H4 (cell line): ENCODE results near the gene PNMA8C. TPM values are rescaled to one million over a fixed set of nuclear protein-coding genes. Genes with fewer than 3 reads are reported as not detected.

ENCODE experiments used
- DNase-seq: peaks from one replicate; pipeline ENCODE4 v3.0.0-alpha.2; 2015; ENCODE audit warnings: low spot score
- total RNA-seq: library from RNA; depleted of rRNA; stranded (reverse); fragments of >200 nt; shearing (Covaris generic); gene quantifications from 2 replicates; pipeline ENCODE4 v1.2.3, GENCODE V29; 2014; rRNA removed

Gene PNMA8C
- not detected in 2 replicates for total RNA-seq

DNA sequence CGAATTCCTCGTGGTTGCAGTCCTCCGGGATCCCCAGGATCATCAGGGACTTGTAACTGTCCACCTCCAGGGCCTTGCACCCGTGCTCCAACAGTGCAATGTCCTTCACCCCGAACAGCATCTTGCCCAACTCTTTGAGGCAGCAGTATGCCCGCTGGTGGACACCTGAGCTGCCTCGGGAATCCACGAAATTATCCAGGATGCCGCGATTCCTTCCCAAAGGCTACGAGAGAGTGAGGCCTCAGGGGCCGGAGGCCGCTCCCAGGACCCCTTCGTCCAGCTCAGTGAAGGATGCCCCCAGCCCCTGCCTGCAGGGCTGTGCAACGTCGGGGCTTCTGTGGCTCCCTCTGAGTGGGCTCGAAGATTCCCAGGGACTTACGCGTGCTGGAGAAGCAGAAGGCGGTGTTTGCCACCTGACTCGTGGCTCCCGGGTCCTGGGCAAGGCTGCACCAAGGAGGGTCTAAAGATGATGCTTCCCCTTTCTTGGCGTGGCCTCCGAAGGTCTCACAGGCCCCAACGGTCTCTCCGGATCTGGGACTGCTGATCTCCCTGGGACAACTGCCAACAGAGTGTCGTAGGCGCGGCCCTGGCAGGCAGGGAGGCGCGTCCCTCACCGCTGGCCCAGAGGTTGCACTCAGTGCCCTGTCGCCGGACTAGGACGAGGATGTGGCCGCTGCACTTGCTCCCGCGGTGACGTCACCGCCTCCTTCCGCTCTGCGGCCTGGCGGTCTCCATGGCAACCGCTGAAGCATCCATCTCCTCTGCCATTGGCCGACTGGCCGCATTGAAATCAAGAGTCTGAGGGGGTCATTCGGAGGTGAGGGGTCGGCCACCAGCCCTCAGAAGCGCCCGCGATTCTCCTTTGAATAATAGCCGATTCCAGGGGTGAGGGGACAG, at the start of gene PNMA8C:
TSS of gene PNMA8C (minus strand) at position 698 of the 897 bp plus-strand sequence. CDS start at position 121, 577 bp downstream.
- peak; percentile 68 for DNase-seq

DNA sequence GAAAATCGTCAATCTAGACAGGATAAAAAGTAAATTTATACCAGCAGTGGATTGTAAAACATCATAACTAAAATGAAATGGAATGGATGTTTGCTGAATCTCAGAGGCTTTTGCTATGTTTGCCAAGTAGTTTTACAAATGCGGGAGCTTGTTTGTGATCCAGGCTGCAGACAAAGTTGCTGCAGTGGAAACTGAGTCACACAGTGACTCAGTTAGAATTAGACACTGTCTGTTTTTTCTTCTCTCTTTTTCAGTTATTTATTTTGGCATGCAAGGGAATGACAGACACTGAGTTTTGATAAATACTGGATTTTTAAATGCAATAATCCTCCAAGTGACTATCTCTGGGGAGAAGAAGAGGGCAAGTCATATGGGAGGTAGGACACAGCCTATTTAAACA, 47.2 kb upstream of the PNMA8C start:
- DNase-seq, result no peak

DNA sequence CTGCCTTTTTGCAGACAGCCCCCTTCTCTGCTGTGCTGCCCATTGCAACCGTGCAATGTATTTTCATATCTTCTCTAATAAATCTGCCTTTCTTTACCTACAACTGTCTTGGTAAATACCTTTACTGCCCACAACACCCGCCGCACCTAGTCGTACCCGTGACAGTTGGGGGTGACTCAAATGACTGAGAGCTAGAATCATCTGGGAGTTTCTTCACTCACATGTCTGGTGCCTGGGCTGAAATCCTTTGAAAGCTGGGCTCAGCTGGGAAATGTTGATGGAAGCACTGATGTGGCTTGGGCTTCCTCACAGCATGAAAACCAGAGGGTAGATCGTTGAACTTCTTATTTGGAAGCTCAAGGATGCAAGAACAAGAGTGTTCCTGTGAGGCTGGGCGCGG, 45.5 kb upstream of the PNMA8C start:
- DNase-seq, result no peak

DNA sequence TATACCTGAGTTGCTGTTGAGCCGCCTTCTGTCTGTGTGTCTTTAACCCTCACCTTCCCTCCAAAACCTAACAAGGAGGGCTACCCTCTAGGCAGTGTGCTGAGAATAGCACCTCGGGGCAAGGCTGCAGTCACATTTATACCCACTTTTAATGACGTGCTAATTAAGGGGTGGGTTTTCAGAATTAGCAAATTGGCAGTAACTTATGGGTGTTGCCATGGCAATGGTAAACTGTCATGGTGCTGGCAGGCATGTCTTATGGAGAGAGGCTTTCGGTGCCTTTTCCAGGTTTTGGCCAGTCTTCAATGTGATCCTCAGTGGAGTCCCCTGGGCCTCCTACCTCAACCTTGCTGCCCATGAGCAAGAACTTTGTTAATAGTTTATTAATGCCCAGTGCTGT, 43.9 kb upstream of the PNMA8C start:
- no peak for DNase-seq

DNA sequence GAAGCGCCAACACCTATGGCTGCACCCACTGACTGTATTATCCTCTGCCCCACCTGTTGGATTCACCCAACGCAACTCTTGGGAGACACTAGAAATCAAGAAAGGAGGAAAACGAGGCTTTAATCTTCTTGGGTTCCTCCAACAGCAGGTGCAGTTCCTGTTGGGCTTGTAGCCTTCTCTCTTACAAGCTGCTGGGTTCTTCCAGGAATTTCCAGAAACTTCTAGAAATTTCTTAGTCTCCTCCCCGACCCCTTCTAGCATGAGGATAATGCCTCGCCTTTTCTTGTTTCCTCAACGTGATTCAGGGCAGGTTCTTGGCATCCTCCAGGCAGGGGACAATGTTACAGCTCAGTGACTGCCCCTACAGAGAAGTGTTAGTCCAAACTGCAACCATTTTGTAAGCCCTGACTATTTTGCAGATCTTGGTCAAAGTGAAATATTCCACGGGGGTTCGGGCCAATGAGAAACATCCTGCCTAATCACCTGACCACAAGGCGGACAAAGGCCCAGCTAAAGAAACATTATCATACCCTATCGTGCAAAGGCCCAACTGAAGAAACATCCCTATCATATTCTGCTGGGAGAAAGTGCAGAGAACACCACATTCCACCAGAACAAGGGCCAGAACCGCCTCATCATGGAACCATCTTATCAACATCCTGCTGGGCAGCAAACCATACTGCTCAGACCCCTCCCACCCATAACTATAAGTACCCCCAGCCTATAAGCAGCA, 43.2 kb upstream of the PNMA8C start:
- DNase-seq, result no peak

DNA sequence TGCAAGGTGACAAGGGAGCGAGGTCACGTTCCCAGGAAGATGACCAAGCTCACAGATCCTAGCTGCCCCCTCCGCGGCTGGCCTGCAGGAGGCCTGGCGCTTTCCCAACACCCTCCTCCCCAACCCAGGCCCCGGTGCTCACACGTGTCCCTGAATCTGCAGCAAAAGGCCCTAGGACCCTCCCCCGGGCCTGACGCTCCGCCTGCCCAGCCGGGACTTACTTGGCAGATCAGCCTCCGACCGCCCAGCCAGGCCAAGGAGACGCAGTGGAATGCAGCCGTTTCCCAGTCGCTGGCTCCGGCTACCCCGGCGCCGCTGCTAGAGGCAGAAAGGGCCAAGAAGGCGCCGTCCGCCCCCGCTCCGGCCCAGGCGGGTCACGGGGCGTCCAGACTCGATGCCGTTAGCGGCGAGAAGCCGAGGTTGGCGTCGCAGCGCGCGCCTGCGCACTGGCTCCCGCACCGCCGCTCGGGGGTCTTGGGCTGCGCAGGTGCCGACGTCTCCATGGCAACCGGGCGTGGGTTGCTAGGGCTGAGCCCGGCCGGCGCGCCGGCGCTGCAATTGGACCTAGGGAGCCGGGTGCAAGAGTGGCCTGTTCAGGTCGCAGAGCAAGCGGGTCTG, 42.5 kb upstream of the PNMA8C start, which contains the start of gene PNMA8A:
TSS of gene PNMA8A (minus strand) at position 448 of the 618 bp plus-strand sequence. CDS start 528 bp downstream, outside the sequence.
- no peak for DNase-seq

DNA sequence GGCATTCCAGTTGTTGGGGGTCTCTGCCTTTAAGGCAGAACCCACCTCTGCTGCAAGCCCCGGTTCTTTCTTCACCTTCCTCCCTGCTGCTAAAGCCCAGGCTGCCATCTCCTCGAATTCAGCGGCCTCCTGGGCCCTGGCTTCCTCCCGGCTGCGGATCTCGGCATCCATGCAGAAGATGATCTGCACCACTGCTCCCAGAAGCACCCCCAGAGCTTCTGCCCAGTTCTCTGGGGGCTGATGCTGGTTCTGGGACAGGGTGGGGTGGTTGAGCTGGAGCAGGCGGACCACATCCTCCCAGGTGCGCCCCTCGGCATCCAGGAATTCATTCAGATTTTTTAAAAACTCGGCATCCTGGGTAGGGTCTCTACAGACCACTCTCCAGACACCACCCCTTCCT, 41.6 kb upstream of the PNMA8C start:
- no peak for DNase-seq

DNA sequence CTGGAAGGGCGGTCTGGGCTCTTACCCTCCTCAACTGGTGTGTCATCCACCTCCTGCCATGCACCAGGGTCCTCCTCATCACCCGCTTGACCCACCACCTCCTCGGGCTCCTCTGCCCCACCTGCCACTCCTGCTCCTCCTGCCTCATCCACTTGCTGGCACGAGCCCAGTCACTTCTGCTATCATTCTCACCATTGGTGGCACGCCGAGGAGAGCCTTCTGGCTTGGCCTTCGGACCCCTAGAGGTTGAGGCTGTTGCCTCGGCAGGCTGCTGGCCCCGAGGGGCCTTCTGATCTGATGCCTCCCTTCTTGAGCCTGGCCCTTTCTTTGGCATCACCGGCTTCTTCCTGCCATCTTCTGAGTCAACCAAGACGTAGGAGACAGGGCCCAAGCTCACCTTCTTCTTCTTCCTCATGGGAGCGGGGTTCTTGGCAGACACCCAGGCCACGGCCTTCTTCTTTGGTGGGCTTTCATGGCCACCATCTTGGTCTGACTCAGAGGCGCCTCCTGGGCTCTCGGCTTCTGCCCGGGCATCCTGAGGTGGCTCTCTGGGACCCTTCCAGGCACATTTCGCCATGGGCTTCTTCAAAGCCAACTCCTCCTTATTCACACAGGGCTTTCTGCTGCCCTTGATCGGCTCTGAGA, 40.9 kb upstream of the PNMA8C start:
- no peak for DNase-seq

DNA sequence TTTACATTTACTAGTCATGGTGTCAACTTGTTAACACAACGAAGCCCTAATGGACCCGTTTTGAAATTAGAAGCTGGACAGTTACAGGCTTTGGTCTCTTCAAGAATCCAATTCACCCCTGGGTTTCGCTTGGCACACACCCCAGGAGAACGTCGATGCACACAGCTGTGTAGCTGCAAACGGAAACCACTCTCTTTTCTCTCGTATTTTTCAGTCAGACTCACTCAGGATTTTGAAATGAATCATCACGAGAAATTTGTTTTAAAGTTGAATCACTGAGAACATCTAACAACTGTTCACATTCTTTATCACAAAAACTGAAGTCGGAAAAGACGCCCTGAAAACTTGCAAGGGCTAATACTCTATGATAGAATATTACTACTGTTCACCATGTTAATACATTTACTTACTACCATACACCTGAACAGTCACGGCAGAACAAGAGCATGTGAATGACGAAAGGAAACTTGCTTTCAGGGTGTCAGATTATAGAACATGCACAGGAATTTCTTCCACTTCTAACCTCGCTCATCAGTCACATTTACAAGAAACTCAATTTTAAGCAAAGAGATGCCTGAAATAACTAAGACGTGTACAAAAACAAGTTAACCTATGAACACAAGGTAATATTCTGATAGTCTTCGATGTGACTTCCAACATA, 37.9 kb upstream of the PNMA8C start:
- DNase-seq, result peak; percentile 40

DNA sequence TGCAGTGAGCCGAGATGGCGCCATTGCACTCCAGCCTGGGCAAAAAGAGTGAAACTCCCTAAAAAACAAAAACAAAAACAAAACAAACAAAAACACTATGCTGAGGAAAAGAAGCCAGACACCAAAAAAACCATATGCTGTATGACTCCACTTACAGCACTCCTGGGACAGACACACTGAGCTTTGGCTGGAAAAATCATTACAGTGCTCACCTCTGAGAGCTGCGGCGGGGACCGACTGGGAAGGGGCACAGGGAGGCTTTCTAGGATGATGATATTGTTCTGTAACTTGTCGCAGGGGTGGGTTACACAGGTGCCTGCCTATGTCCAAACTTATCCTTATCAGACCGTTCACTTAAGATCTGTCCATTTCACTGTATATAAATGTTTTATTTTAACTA, 34.8 kb upstream of the PNMA8C start:
- no peak for DNase-seq

DNA sequence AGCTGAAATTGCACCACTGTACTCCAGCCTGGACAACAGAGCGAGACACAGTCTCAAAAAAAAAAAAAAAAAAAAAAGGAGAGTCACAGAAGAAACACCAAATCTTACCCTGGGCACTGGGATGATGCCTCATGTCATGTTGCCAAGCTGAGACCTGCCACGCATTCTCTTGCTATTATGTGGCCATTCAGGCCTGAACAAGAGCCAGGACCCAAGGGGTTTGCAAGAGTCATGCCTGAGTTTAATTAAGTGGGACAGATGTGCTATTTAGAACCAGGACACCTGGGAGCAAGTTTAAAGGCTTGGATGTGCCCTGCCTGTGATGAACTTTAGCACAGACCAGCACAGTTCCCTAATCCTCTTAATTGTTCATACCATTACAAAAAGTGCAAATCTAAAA, 32.8 kb upstream of the PNMA8C start:
- no peak for DNase-seq

DNA sequence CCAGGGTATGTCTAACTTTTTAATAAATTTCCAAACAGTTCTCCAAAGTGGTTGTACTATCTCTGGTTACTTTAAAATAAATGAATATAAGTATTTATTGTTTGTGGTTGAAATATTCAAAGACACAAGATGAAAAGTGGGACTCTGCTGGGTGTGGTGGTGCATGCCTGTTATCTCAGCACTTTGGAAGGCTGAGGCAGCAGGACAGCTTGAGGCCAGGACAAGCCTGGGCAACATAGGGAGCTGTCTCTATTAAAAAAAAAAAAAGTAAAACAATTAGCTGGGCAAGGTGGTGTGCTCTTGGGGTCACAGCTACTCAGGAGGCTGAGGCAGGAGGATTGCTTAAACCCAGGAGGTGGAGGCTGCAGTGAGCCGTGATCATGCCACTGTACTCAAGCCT, 32.2 kb upstream of the PNMA8C start:
- no peak for DNase-seq

DNA sequence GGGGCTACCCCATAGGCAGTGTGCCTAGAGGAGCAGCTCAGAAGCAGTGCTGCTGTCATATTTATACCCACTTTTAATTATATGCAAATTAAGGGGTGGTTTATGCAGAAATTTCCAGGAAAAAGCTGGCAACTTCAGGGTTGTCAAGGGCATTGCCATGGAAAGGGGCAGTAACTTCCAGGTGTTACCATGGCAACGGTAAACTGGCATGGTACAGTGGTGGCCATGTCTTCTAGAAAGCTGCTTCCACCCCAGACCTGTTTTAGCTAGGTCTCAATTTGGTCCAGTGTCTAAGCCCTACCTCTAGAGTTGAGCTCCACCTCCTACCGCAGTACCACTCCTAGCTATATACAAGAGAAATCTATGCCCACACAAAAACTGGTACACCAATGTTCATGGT, 31.3 kb upstream of the PNMA8C start:
- no peak for DNase-seq

DNA sequence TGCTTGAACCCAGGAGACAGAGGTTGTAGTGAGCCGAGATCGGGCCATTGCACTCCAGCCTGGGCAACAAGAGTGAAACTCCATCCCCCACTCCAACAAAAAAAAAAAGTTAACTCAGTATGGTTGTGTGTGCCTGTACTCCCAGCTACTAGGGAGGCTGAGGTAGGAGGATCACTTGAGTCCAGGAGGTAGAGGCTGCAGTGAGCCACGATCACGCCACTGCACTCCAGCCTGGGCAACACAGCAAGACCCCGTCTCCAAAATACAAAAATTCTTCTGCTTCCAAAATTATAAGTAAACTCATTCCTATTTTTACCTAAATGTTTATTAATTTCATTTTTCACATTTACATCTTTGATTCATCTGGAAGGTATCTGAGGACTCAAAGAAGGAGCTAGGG, 28.2 kb upstream of the PNMA8C start:
- DNase-seq, result no peak

DNA sequence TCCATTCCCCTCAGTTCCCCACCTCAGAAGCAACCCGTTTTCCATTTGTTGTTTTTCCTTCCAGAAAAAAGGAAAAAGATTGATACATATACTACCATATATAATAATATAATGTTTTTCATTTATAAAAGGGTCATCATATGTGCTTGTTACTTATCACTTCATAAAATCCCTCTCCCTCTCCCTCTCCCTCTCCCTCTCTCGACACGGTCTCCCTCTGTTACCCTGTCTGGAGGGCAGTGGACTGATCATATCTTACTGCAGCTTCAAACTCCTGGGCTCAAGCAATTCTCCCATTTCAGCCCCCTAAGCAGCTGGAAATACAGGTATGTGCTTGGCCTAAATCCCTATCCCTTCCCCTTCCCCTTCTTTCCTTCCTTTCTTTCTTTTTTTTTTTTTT, 25.5 kb upstream of the PNMA8C start:
- no peak for DNase-seq

DNA sequence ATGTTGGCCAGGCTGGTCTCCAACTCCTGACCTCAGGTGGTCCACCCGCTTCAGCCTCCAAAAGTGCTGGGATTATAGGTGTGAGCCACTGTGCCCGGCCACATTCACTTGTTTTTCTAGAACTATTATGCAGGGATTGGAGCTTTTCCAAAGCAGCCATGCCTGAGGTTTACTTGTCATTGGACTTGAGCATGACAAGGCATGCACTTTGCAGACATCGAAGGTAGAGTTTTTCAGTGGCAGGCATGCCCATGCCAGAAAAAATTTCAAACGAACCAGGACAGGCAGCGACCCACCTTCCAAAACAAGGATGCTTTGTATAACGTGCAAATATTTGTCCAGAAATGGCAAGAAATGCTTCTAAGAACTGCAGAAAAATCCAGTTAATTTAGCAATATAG, 24.9 kb upstream of the PNMA8C start:
- DNase-seq, result no peak

DNA sequence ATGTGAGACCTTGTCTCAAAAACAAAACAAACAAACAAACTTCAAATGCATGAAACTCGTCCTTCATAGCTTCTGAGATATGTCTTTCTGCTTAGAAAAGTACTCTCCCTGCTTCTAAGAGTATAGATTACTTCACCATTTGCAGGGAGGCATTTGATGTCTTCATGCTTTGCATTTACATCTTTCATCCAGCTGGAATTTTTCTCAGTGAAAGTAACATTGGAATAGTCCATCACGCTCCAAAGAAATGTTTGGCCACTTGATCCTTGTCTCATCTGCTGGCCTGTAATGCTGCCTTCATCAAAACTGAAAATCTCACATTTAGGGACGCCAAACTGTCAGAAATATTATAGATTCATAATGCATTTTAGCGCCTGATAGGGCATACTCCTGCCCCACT, 23.4 kb upstream of the PNMA8C start:
- DNase-seq, result no peak

DNA sequence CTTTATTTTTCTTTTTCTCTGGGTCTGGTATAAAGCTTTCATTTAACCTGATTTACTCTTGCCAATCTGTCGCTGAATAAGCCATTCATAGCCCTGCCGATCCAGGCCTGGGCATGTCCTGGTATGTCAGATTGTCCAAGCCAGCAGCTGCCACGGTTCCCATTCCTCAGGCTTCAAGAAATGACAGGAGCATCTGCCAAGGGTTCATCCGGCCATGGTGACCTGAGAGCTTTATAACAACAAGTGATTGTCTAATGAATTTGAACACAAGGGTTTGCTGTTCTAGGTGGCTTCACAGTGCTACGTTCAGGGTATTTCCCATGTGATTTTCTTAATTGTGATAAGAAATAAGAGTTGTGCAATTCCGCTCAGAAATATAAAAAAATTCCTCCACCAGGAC, 22.6 kb upstream of the PNMA8C start:
- no peak for DNase-seq

DNA sequence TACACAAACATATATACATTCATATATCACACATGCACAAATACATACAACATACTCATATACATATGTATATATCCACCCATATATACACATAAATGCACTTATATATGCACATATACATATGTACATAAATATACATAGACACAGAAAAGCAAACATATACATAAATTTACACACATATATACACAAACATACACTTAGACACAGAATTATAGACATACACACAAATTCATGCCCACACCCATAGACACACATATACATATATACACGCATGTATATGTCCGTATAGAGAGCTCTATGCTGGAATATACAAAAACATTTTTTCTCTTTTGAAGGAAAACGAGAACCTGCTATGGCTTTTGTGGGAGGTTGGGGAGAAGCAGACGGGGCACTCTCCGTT, 22.0 kb upstream of the PNMA8C start:
- DNase-seq, result no peak

DNA sequence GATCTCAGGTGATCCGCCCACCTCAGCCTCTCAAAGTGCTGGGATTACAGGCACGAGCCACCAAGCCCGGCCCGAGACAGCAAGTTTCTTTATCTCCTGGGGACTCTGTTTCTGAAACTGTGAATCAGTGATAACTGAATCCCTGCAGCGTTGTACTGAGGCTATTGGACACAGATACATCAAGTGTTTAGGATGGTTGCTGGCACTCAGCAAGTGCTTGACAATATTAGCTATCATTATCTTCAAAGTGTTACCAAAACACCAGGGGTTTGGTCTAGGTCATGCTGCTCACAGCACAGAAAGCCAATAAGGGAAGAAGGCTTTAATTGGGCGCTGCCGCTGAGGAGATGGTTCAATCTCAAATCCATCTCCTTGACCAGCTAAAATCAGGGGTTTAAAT, 20.5 kb upstream of the PNMA8C start:
- no peak for DNase-seq

DNA sequence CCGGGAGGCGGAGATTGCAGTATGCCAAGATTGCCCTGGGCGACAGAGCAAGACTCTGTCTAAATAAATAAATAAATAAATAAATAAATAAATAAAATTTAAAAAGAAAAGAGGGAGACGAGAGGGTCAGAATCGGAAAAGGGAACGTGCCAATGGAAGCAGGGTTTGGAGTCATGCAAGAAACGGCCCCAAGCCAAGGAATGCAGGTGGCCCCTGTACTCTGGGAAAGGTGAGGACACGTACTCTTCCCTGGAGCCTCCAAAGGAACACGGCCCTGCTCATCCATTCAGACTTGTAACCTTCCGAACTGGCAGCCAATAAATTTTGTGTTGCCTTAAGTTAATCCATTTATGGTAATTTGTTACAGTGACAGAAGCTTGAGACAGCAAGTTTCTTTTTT, 19.9 kb upstream of the PNMA8C start:
- DNase-seq, result no peak

DNA sequence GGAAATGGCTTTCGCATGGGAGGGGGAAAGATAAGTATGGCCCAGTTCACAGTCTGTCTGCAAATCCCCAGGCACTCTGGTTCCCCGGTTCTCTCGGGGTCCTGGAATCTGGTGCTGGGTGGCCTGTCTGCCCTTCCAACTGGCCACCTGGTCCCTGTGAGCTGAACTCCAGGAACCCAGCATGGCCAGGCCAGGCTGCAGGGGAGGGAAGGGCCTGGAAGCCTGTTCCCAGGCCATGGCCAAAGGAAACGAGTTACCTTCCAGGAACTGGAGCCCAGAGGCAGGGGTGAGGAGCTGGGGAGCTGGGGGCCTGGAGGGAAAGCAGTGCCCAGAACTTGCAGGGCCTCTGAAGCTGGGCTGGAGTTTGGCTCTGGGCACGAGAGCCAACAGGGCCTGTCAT, 19.1 kb upstream of the PNMA8C start:
- no peak for DNase-seq
